H9 (cell line): ENCODE results near the gene TM9SF1. TPM values are rescaled to one million over a fixed set of nuclear protein-coding genes. Genes with fewer than 3 reads are reported as not detected.

Source experiments
- DNase-seq: peaks from one replicate; pipeline ENCODE4 v3.0.0-alpha.2; 2017
- H2AFZ ChIP-seq: one replicate; pipeline ENCODE4 v1.6.1; 2013; ENCODE audit warnings: mild to moderate bottlenecking, low read length, control low read depth, moderate library complexity
- H2AK5ac ChIP-seq: 2 replicates; pipeline ENCODE4 v1.6.1; 2013; ENCODE audit warnings: low read length, control low read depth, mixed read lengths; ENCODE audit not compliant: insufficient read length
- H2BK120ac ChIP-seq: one replicate; pipeline ENCODE4 v1.6.1; 2013; ENCODE audit warnings: low read depth, mild to moderate bottlenecking, low read length, control low read depth, inconsistent platforms; ENCODE audit not compliant: poor library complexity, severe bottlenecking
- H2BK12ac ChIP-seq: 2 replicates; pipeline ENCODE4 v1.6.1; 2013; ENCODE audit warnings: low read length, control low read depth, mixed read lengths, low read depth; ENCODE audit not compliant: insufficient read length
- H2BK15ac ChIP-seq: 2 replicates; pipeline ENCODE4 v1.6.1; 2013; ENCODE audit warnings: low read depth, low read length, control low read depth
- H2BK20ac ChIP-seq: one replicate; pipeline ENCODE4 v1.6.1; 2013; ENCODE audit warnings: low read depth, mild to moderate bottlenecking, low read length, control low read depth, inconsistent platforms; ENCODE audit not compliant: poor library complexity, severe bottlenecking
- H2BK5ac ChIP-seq: 2 replicates; pipeline ENCODE4 v1.6.1; 2013; ENCODE audit warnings: low read length, control low read depth, mixed read lengths; ENCODE audit not compliant: insufficient read length
- H3K14ac ChIP-seq: 2 replicates; pipeline ENCODE4 v1.6.1; 2013; ENCODE audit warnings: low read length, control low read depth; ENCODE audit not compliant: insufficient read depth
- H3K18ac ChIP-seq: 2 replicates; pipeline ENCODE4 v1.6.1; 2013; ENCODE audit warnings: low read depth, mild to moderate bottlenecking, mixed read lengths, low read length, control low read depth; ENCODE audit not compliant: insufficient read length
- H3K23ac ChIP-seq: 2 replicates; pipeline ENCODE4 v1.6.1; 2013; ENCODE audit warnings: low read length, control low read depth, mixed read lengths, low read depth; ENCODE audit not compliant: insufficient read length
- H3K23me2 ChIP-seq: 2 replicates; pipeline ENCODE4 v1.6.1; 2013; ENCODE audit warnings: low read depth, mild to moderate bottlenecking, mixed read lengths, low read length, control low read depth; ENCODE audit not compliant: insufficient read length, poor library complexity, severe bottlenecking
- H3K27ac ChIP-seq: 2 replicates; pipeline ENCODE4 v1.5.1; 2013; ENCODE audit warnings: low read length, control low read depth, mixed read lengths, low read depth; ENCODE audit not compliant: insufficient read length
- H3K27me3 ChIP-seq: 2 replicates; pipeline ENCODE4 v1.6.1; 2013; ENCODE audit warnings: low read length, control low read depth, inconsistent platforms; ENCODE audit not compliant: insufficient read depth
- H3K4ac ChIP-seq: 2 replicates; pipeline ENCODE4 v1.6.1; 2013; ENCODE audit warnings: low read depth, mild to moderate bottlenecking, control low read depth, inconsistent platforms, low read length, moderate library complexity
- H3K4me1 ChIP-seq: 2 replicates; pipeline ENCODE4 v1.6.1; 2013; ENCODE audit warnings: low read length, control low read depth, inconsistent platforms; ENCODE audit not compliant: insufficient read depth
- H3K4me2 ChIP-seq: 2 replicates; pipeline ENCODE4 v1.6.1; 2013; ENCODE audit warnings: low read length, control low read depth, mixed read lengths; ENCODE audit not compliant: insufficient read length, insufficient read depth
- H3K56ac ChIP-seq: 2 replicates; pipeline ENCODE4 v1.6.1; 2013; ENCODE audit warnings: low read depth, mild to moderate bottlenecking, mixed read lengths, low read length, control low read depth; ENCODE audit not compliant: insufficient read length
- H3K79me1 ChIP-seq: 2 replicates; pipeline ENCODE4 v1.6.1; 2013; ENCODE audit warnings: low read depth, mild to moderate bottlenecking, moderate library complexity, low read length, control low read depth, inconsistent platforms; ENCODE audit not compliant: insufficient read depth, poor library complexity, severe bottlenecking
- H3K79me2 ChIP-seq: 2 replicates; pipeline ENCODE4 v1.6.1; 2013; ENCODE audit warnings: low read length, control low read depth, inconsistent platforms; ENCODE audit not compliant: insufficient read depth
- H3K9ac ChIP-seq: 2 replicates; pipeline ENCODE4 v1.6.1; 2013; ENCODE audit warnings: low read length, control low read depth, mixed read lengths; ENCODE audit not compliant: insufficient read length; ENCODE audit errors: extremely low read depth
- H3K9me3 ChIP-seq: one replicate; pipeline ENCODE4 v1.6.1; 2013; ENCODE audit warnings: low read depth, low read length, inconsistent platforms; ENCODE audit not compliant: control insufficient read depth
- H3T11ph ChIP-seq: one replicate; pipeline ENCODE4 v1.6.1; 2013; ENCODE audit warnings: mild to moderate bottlenecking, low read length, control low read depth, inconsistent platforms
- H4K20me1 ChIP-seq: one replicate; pipeline ENCODE4 v1.6.1; 2013; ENCODE audit not compliant: control insufficient read depth, insufficient read length, insufficient read depth
- H4K5ac ChIP-seq: 2 replicates; pipeline ENCODE4 v1.6.1; 2013; ENCODE audit warnings: low read depth, mild to moderate bottlenecking, mixed read lengths, low read length, control low read depth; ENCODE audit not compliant: insufficient read length
- H4K8ac ChIP-seq: replicated peaks from 2 replicates; pipeline ENCODE4 v1.6.1; 2013; ENCODE audit warnings: low read length, control low read depth, mixed read lengths, low read depth; ENCODE audit not compliant: insufficient read length
- H4K91ac ChIP-seq: 2 replicates; pipeline ENCODE4 v1.6.1; 2013; ENCODE audit warnings: low read depth, mild to moderate bottlenecking, moderate library complexity, mixed read lengths, low read length, control low read depth; ENCODE audit not compliant: insufficient read length
- H3K27ac Mint-ChIP-seq, 3 experiments: 2 replicates in 2 of 3; 3 replicates in 1 of 3; pipeline ENCODE4 v1.8.0; 2020 to 2021; ENCODE audit warnings: mixed read lengths in 3 of 3, mild to moderate bottlenecking in 1 of 3, moderate library complexity in 1 of 3
- H3K27me3 Mint-ChIP-seq: 2 replicates; pipeline ENCODE4 v1.8.0; 2021; ENCODE audit warnings: low read depth, mild to moderate bottlenecking, moderate library complexity, mixed read lengths
- H3K36me3 Mint-ChIP-seq, 3 experiments: 2 replicates in 2 of 3; 3 replicates in 1 of 3; pipeline ENCODE4 v1.8.0; 2020 to 2021; ENCODE audit warnings: low read depth in 3 of 3, mixed read lengths in 3 of 3; ENCODE audit not compliant: insufficient read depth in 1 of 3
- H3K4me1 Mint-ChIP-seq, 2 experiments: 2 replicates each; pipeline ENCODE4 v1.8.0; 2020; ENCODE audit warnings: mixed read lengths in 2 of 2
- H3K4me3 Mint-ChIP-seq, 2 experiments: 2 replicates in 1 of 2; 3 replicates in 1 of 2; pipeline ENCODE4 v1.8.0; 2020 to 2021; ENCODE audit warnings: mild to moderate bottlenecking in 2 of 2, mixed read lengths in 2 of 2, moderate library complexity in 1 of 2
- H3K9me3 Mint-ChIP-seq, 2 experiments: 2 replicates in 1 of 2; 3 replicates in 1 of 2; pipeline ENCODE4 v1.8.0; 2020; ENCODE audit warnings: mild to moderate bottlenecking in 2 of 2, mixed read lengths in 2 of 2, moderate library complexity in 1 of 2
- CTCF ChIP-seq: fragments of 200-600 bp; sonication (generic); conservative IDR thresholded peaks from 3 replicates; pipeline ENCODE4 v1.8.0; 2021; ENCODE audit warnings: antibody characterized with exemption, mild to moderate bottlenecking
- WGBS: extraction: QIAGEN DNeasy Blood & Tissue Kit; methylation state at CpG from one replicate; pipeline ENCODE4 v1.1.7; 2013; ENCODE audit warnings: missing lambda C conversion rate, low lambda C conversion rate, mixed read lengths; ENCODE audit not compliant: insufficient read length; ENCODE audit errors: extremely low coverage; 5-methylcytosine and 5-hydroxymethylcytosine counted together
- total RNA-seq: library from RNA; stranded (reverse); gene quantifications from 2 replicates; pipeline ENCODE4 v1.2.1, GENCODE V29; 2021

TM9SF1 gene
- total RNA-seq, 1 experiment from 2014 or later: 31.6 TPM

GRCh38 chr14:24145219-24145618 lies 50.0 kb downstream of the TM9SF1 start:
- H3K9ac ChIP-seq: peak overlapping the region; percentile 11
- no peak overlapping the region for H3K14ac ChIP-seq
- H3K79me1 ChIP-seq: peaks cover 4% of the 10 kb centered on the region
- DNase-seq: no peak
- H4K8ac ChIP-seq: no peak overlapping the region
- no peaks in the 10 kb centered on the region for H3K9me3 Mint-ChIP-seq
- peaks cover 24% of the 10 kb centered on the region in 2 experiments for H3K4me1 Mint-ChIP-seq
- no CpG with 5 or more reads among the region's 2 CpGs for WGBS
- H3K23ac ChIP-seq: no peak overlapping the region
- H3K56ac ChIP-seq: no peak overlapping the region
- H3K4me3 Mint-ChIP-seq: peak overlapping the region in 1 of 2 experiments; percentile 99; a peak in 4 of 5 replicates
- no peak overlapping the region for H3K4ac ChIP-seq
- no peak overlapping the region for H2BK12ac ChIP-seq
- peaks cover 19% of the 10 kb centered on the region for H3K23me2 ChIP-seq
- no peaks in the 10 kb centered on the region for H4K20me1 ChIP-seq
- H3K4me2 ChIP-seq: peak overlapping the region; percentile 83
- H3T11ph ChIP-seq: no peak overlapping the region
- no peak overlapping the region for H2AFZ ChIP-seq
- H3K4me1 ChIP-seq: no peaks in the 10 kb centered on the region
- no peak overlapping the region for H3K18ac ChIP-seq
- no peaks in the 10 kb centered on the region for H3K9me3 ChIP-seq
- peaks cover 3 to 45% (median 44%) of the 10 kb centered on the region in 3 experiments for H3K36me3 Mint-ChIP-seq
- H4K5ac ChIP-seq: no peak overlapping the region
- no peak overlapping the region for H2BK20ac ChIP-seq
- H3K27ac Mint-ChIP-seq: no peak overlapping the region
- no peak overlapping the region for H3K27ac ChIP-seq
- H4K91ac ChIP-seq: no peak overlapping the region
- no peak overlapping the region for H2BK15ac ChIP-seq
- H3K27me3 ChIP-seq: no peaks in the 10 kb centered on the region
- peaks cover 8% of the 10 kb centered on the region; the same call in 1 of the 2 replicates for H3K79me2 ChIP-seq
- no peaks in the 10 kb centered on the region for H3K27me3 Mint-ChIP-seq
- H2AK5ac ChIP-seq: no peak overlapping the region
- TF ChIP-seq CTCF: no peak
- H2BK5ac ChIP-seq: no peak overlapping the region
- no peak overlapping the region for H2BK120ac ChIP-seq
